Neural cell (in vitro differentiated cells): ENCODE measurements around the gene GTF2F2. TPM values are rescaled to one million over a fixed set of nuclear protein-coding genes. Genes with fewer than 3 reads are reported as not detected.

ENCODE experiments used
- H2AFZ ChIP-seq: fragments of 200-600, 300-800 bp; sonication (generic), shearing (Covaris generic); 2 replicates; pipeline ENCODE4 v1.6.0; 2014; ENCODE audit warnings: low read depth, mild to moderate bottlenecking, antibody characterized with exemption, low read length, moderate library complexity
- H3F3A ChIP-seq: fragments of 200-600 bp; shearing (Covaris generic); 2 replicates; pipeline ENCODE4 v1.6.1; 2016; ENCODE audit warnings: mild to moderate bottlenecking, moderate library complexity, mixed read lengths, antibody characterized with exemption, low read length; ENCODE audit not compliant: insufficient read depth, poor library complexity, severe bottlenecking
- H3K27ac ChIP-seq: fragments of 200-600, 300-800 bp; sonication (generic), shearing (Covaris generic); 2 replicates; pipeline ENCODE4 v1.5.1; 2014; ENCODE audit warnings: mild to moderate bottlenecking, low read length, moderate library complexity
- H3K27me3 ChIP-seq: fragments of 300-800, 200-600 bp; sonication (generic), shearing (Covaris generic); 2 replicates; pipeline ENCODE4 v1.6.0; 2014; ENCODE audit warnings: mild to moderate bottlenecking, low read depth, low read length, moderate library complexity; ENCODE audit not compliant: insufficient read depth
- H3K36me3 ChIP-seq: fragments of 300-800, 200-600 bp; sonication (generic), shearing (Covaris generic); 2 replicates; pipeline ENCODE4 v1.5.1; 2014; ENCODE audit warnings: mild to moderate bottlenecking, antibody characterized with exemption, low read length, moderate library complexity; ENCODE audit not compliant: insufficient read depth
- H3K4me2 ChIP-seq: fragments of 300-800, 200-600 bp; sonication (generic), shearing (Covaris generic); 2 replicates; pipeline ENCODE4 v1.6.0; 2014; ENCODE audit warnings: mild to moderate bottlenecking, low read length
- H3K4me3 ChIP-seq: fragments of 300-800, 200-600 bp; sonication (generic), shearing (Covaris generic); 2 replicates; pipeline ENCODE4 v1.5.1; 2014; ENCODE audit warnings: mild to moderate bottlenecking, low read length, moderate library complexity
- H3K79me2 ChIP-seq: fragments of 200-600 bp; shearing (Covaris generic); replicated peaks from 2 replicates; pipeline ENCODE4 v1.6.0; 2014; ENCODE audit warnings: mild to moderate bottlenecking, low read length, moderate library complexity; ENCODE audit not compliant: insufficient read depth
- H3K9ac ChIP-seq: fragments of 300-800, 200-600 bp; sonication (generic), shearing (Covaris generic); 2 replicates; pipeline ENCODE4 v1.6.1; 2016; ENCODE audit warnings: mild to moderate bottlenecking, low read length, mixed read lengths
- H3K9me2 ChIP-seq: fragments of 200-600 bp; shearing (Covaris generic); 2 replicates; pipeline ENCODE4 v1.6.1; 2016; ENCODE audit warnings: mild to moderate bottlenecking, low read length, mixed read lengths; ENCODE audit not compliant: insufficient read depth
- H3K9me3 ChIP-seq: fragments of 200-600, 300-800 bp; sonication (generic), shearing (Covaris generic); 2 replicates; pipeline ENCODE4 v1.6.1; 2016; ENCODE audit warnings: mild to moderate bottlenecking, mixed run types, low read length, moderate library complexity, mixed read lengths
- H4K20me1 ChIP-seq: fragments of 200-600 bp; shearing (Covaris generic); 2 replicates; pipeline ENCODE4 v1.6.1; 2016; ENCODE audit warnings: mild to moderate bottlenecking, mixed run types; ENCODE audit not compliant: insufficient read depth
- EP300 ChIP-seq: fragments of 450-650 bp; conservative IDR thresholded peaks from 2 replicates; pipeline ENCODE4 v1.6.1; 2014; ENCODE audit warnings: antibody characterized with exemption, mild to moderate bottlenecking, moderate library complexity; ENCODE audit not compliant: poor library complexity, severe bottlenecking
- EZH2 ChIP-seq: fragments of 200-600, 300-800 bp; shearing (Covaris generic), sonication (generic); IDR thresholded peaks from 2 replicates; pipeline ENCODE4 v1.6.1; 2014; ENCODE audit warnings: antibody characterized with exemption, low read length, borderline replicate concordance, mild to moderate bottlenecking; ENCODE audit not compliant: insufficient read depth, poor library complexity, severe bottlenecking
- MXI1 ChIP-seq: fragments of 450-650 bp; conservative IDR thresholded peaks from 2 replicates; pipeline ENCODE4 v1.6.1; 2014; ENCODE audit warnings: antibody characterized with exemption, mild to moderate bottlenecking; ENCODE audit not compliant: poor library complexity, severe bottlenecking
- POLR2AphosphoS5 ChIP-seq: IDR thresholded peaks from 2 replicates; pipeline ENCODE4 v1.6.1; 2012
- RAD21 ChIP-seq: fragments of 450-650 bp; conservative IDR thresholded peaks from 2 replicates; pipeline ENCODE4 v1.6.1; 2014; ENCODE audit warnings: antibody characterized with exemption, mild to moderate bottlenecking, moderate library complexity
- SMC3 ChIP-seq: fragments of 450-650 bp; conservative IDR thresholded peaks from 2 replicates; pipeline ENCODE4 v1.6.1; 2014; ENCODE audit warnings: antibody characterized with exemption, mild to moderate bottlenecking, moderate library complexity; ENCODE audit not compliant: poor library complexity
- TAF1 ChIP-seq: IDR thresholded peaks from 2 replicates; pipeline ENCODE4 v1.6.1; 2012; ENCODE audit warnings: low read depth
- polyA plus RNA-seq: library from polyadenylated mRNA; depleted of rRNA; stranded (reverse); fragments of >200 nt; gene quantifications from 2 replicates; pipeline ENCODE4 v1.2.3, GENCODE V29; 2014
- TF ChIP-seq, protein P1 (sequence below): IDR thresholded peaks from 2 replicates; pipeline ENCODE4 v1.6.1; 2012; ENCODE audit warnings: borderline replicate concordance
- TF ChIP-seq, protein P2 (sequence below): fragments of 450-650 bp; IDR thresholded peaks from 2 replicates; pipeline ENCODE4 v1.5.1; 2014; ENCODE audit warnings: antibody characterized with exemption, mild to moderate bottlenecking, moderate library complexity; ENCODE audit not compliant: poor library complexity, severe bottlenecking

Gene GTF2F2
- polyA plus RNA-seq, 1 donor from 2014 or later = 29.6 TPM

DNA sequence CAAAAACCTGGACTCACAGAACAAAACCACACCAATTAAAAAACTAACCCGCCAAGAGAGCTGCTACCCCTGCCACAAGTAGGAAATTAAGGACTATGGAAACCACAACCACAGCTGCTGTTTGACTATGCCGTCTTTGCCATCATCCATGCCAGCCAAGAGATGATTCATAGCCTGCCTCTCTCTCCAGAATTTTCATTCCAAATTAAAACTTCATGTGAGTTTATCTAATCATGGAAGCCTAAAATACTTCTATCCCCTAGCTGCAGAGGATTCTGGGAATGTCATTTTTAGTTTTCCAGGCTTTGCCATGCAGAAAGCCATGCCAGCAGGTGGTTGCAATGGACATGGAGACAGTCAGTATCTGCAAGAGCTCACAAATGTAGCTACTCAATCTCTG is 27.6 kb upstream of the GTF2F2 start:
- H2AFZ ChIP-seq = no peak overlapping the region
- no peaks in the 10 kb centered on the region for H3K9me3 ChIP-seq
- H3K9ac ChIP-seq = no peak overlapping the region
- no peaks in the 10 kb centered on the region for H3K36me3 ChIP-seq
- H3K4me3 ChIP-seq = no peak overlapping the region
- H4K20me1 ChIP-seq = no peaks in the 10 kb centered on the region
- no peak overlapping the region for H3K27ac ChIP-seq
- peaks cover 2% of the 10 kb centered on the region for H3K27me3 ChIP-seq
- TF ChIP-seq, protein P1, sequence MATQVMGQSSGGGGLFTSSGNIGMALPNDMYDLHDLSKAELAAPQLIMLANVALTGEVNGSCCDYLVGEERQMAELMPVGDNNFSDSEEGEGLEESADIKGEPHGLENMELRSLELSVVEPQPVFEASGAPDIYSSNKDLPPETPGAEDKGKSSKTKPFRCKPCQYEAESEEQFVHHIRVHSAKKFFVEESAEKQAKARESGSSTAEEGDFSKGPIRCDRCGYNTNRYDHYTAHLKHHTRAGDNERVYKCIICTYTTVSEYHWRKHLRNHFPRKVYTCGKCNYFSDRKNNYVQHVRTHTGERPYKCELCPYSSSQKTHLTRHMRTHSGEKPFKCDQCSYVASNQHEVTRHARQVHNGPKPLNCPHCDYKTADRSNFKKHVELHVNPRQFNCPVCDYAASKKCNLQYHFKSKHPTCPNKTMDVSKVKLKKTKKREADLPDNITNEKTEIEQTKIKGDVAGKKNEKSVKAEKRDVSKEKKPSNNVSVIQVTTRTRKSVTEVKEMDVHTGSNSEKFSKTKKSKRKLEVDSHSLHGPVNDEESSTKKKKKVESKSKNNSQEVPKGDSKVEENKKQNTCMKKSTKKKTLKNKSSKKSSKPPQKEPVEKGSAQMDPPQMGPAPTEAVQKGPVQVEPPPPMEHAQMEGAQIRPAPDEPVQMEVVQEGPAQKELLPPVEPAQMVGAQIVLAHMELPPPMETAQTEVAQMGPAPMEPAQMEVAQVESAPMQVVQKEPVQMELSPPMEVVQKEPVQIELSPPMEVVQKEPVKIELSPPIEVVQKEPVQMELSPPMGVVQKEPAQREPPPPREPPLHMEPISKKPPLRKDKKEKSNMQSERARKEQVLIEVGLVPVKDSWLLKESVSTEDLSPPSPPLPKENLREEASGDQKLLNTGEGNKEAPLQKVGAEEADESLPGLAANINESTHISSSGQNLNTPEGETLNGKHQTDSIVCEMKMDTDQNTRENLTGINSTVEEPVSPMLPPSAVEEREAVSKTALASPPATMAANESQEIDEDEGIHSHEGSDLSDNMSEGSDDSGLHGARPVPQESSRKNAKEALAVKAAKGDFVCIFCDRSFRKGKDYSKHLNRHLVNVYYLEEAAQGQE = no peak
- TF ChIP-seq TAF1 (no peak), RAD21 (no peak), POLR2AphosphoS5 (no peak), EZH2 (no peak)
- no peaks in the 10 kb centered on the region for H3K79me2 ChIP-seq
- no peaks in the 10 kb centered on the region for H3K9me2 ChIP-seq
- H3F3A ChIP-seq = no peaks in the 10 kb centered on the region
- H3K4me2 ChIP-seq = no peak overlapping the region

DNA sequence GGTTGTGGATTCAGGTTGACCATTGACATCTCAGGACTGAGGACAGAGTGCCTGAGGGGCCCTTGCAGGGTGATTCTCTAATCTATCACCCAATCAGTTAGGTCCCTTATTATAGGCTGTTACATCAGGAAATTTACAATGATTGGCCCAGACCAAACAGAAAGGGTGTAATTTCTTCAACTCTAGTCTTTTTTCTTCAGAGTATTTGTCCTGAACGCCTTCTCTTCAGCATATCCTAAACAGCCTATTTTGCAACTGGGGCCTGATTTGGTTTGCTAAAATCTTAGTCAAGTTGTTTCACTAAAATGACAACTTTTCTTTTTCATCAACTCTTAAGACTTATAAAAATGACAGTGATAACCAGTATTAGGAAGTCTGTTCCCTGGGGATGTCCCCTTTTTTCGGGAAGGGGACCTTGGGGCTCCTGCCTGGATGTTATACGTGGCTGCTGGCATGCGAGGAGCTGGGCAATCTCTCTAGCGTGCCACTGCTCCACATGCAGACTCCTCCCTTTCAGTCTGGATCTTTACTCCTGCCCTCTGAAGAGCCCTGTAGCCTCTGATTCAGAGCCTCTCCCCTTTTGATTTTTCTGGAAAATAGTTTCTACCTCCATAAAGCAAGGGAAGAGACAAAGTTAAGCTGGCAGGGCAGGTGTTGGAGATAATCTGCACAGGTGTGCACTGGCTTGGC is 19.6 kb upstream of the GTF2F2 start:
- no peak overlapping the region for H2AFZ ChIP-seq

More for the DNA sequence above, 19.6 kb upstream of the GTF2F2 start:
- H3F3A ChIP-seq = no peaks in the 10 kb centered on the region
- no peak overlapping the region for H3K4me3 ChIP-seq
- no peaks in the 10 kb centered on the region for H3K9me2 ChIP-seq
- no peaks in the 10 kb centered on the region for H3K9me3 ChIP-seq
- no peak overlapping the region for H3K9ac ChIP-seq
- TF ChIP-seq TAF1 (no peak), EZH2 (no peak), POLR2AphosphoS5 (no peak), SMC3 (no peak), MXI1 (no peak), RAD21 (no peak), EP300 (no peak)
- TF ChIP-seq, protein P1 = no peak
- TF ChIP-seq, protein P2, sequence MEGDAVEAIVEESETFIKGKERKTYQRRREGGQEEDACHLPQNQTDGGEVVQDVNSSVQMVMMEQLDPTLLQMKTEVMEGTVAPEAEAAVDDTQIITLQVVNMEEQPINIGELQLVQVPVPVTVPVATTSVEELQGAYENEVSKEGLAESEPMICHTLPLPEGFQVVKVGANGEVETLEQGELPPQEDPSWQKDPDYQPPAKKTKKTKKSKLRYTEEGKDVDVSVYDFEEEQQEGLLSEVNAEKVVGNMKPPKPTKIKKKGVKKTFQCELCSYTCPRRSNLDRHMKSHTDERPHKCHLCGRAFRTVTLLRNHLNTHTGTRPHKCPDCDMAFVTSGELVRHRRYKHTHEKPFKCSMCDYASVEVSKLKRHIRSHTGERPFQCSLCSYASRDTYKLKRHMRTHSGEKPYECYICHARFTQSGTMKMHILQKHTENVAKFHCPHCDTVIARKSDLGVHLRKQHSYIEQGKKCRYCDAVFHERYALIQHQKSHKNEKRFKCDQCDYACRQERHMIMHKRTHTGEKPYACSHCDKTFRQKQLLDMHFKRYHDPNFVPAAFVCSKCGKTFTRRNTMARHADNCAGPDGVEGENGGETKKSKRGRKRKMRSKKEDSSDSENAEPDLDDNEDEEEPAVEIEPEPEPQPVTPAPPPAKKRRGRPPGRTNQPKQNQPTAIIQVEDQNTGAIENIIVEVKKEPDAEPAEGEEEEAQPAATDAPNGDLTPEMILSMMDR = no peak
- H3K27me3 ChIP-seq = peaks cover 17% of the 10 kb centered on the region
- no peaks in the 10 kb centered on the region for H3K79me2 ChIP-seq
- H3K27ac ChIP-seq = no peak overlapping the region
- no peaks in the 10 kb centered on the region for H3K36me3 ChIP-seq
- no peaks in the 10 kb centered on the region for H4K20me1 ChIP-seq
- no peak overlapping the region for H3K4me2 ChIP-seq
